ENCODE measurements around the gene TIMM22. TPM values are rescaled to one million over a fixed set of nuclear protein-coding genes. Genes with fewer than 3 reads are reported as not detected.
A peak's percentile ranks its signal among the peaks of the same experiment; 100 is the strongest.

TIMM22 gene
- total RNA-seq, 6 experiments from 2014 or later, result 16.8 to 21.5 (median 18.2) TPM

- H3K4me1 Mint-ChIP-seq (ENCODE audit: low read depth), result peaks cover 44% of the 10 kb centered on the region
- no peaks in the 10 kb centered on the region for H3K9me3 Mint-ChIP-seq
- DNase-seq, result peak; percentile 70
- H3K27ac Mint-ChIP-seq, result peak within 1 kb of the TSS; percentile 56
- H3K4me3 Mint-ChIP-seq, result peak within 1 kb of the TSS; percentile 92
- H3K27me3 Mint-ChIP-seq (ENCODE audit: insufficient read depth), result peaks cover 1% of the 10 kb centered on the region
- H3K36me3 Mint-ChIP-seq (ENCODE audit: low read depth), result peaks cover 16% of the 10 kb centered on the region
- TF ChIP-seq, protein P1, sequence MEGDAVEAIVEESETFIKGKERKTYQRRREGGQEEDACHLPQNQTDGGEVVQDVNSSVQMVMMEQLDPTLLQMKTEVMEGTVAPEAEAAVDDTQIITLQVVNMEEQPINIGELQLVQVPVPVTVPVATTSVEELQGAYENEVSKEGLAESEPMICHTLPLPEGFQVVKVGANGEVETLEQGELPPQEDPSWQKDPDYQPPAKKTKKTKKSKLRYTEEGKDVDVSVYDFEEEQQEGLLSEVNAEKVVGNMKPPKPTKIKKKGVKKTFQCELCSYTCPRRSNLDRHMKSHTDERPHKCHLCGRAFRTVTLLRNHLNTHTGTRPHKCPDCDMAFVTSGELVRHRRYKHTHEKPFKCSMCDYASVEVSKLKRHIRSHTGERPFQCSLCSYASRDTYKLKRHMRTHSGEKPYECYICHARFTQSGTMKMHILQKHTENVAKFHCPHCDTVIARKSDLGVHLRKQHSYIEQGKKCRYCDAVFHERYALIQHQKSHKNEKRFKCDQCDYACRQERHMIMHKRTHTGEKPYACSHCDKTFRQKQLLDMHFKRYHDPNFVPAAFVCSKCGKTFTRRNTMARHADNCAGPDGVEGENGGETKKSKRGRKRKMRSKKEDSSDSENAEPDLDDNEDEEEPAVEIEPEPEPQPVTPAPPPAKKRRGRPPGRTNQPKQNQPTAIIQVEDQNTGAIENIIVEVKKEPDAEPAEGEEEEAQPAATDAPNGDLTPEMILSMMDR (IDR thresholded peaks at IDR 0.05), result peak; percentile 29
Observed at GRCh38 chr17:979539-980405, 17.2 kb upstream of the TIMM22 start, which contains the start of gene NXN. Gene NXN (minus strand): TSS chr17:979776.

- TF ChIP-seq, protein P1 (IDR thresholded peaks at IDR 0.05), result peak; percentile 82
- H3K27me3 Mint-ChIP-seq (ENCODE audit: insufficient read depth), result peaks cover 1% of the 10 kb centered on the region
- H3K4me3 Mint-ChIP-seq, result peak overlapping the region; percentile 86
- peak overlapping the region; percentile 60 for H3K27ac Mint-ChIP-seq
- H3K4me1 Mint-ChIP-seq (ENCODE audit: low read depth), result peaks cover 36% of the 10 kb centered on the region
- DNase-seq, result peak; percentile 85
- H3K9me3 Mint-ChIP-seq, result no peaks in the 10 kb centered on the region
- H3K36me3 Mint-ChIP-seq (ENCODE audit: low read depth), result peaks cover 16% of the 10 kb centered on the region
Observed at GRCh38 chr17:980406-981291, 16.3 kb upstream of the TIMM22 start.

GRCh38 chr17:981292-981658 lies 15.7 kb upstream of the TIMM22 start:
- Mint-ChIP-seq H3K4me1 (ENCODE audit: low read depth) (peaks cover 30% of the 10 kb centered on the region), H3K36me3 (ENCODE audit: low read depth) (peaks cover 15% of the 10 kb centered on the region), H3K27me3 (ENCODE audit: insufficient read depth) (peaks cover 1% of the 10 kb centered on the region), H3K4me3 (peak overlapping the region; percentile 81; the same call in 1 of the 2 replicates), H3K27ac (no peak overlapping the region), H3K9me3 (no peaks in the 10 kb centered on the region)
- DNase-seq, result no peak
- TF ChIP-seq, protein P1 (IDR thresholded peaks at IDR 0.05), result peak; percentile 35

- peaks cover 13% of the 10 kb centered on the region for H3K4me1 Mint-ChIP-seq (ENCODE audit: low read depth)
- H3K9me3 Mint-ChIP-seq, result no peaks in the 10 kb centered on the region
- no peak overlapping the region for H3K27ac Mint-ChIP-seq
- H3K27me3 Mint-ChIP-seq (ENCODE audit: insufficient read depth), result peaks cover 1% of the 10 kb centered on the region
- H3K36me3 Mint-ChIP-seq (ENCODE audit: low read depth), result no peaks in the 10 kb centered on the region
- no peak overlapping the region for H3K4me3 Mint-ChIP-seq
- DNase-seq, result no peak
- TF ChIP-seq, protein P1 (IDR thresholded peaks at IDR 0.05), result no peak
Observed at GRCh38 chr17:983921-984320, 13.0 kb upstream of the TIMM22 start.

DNA sequence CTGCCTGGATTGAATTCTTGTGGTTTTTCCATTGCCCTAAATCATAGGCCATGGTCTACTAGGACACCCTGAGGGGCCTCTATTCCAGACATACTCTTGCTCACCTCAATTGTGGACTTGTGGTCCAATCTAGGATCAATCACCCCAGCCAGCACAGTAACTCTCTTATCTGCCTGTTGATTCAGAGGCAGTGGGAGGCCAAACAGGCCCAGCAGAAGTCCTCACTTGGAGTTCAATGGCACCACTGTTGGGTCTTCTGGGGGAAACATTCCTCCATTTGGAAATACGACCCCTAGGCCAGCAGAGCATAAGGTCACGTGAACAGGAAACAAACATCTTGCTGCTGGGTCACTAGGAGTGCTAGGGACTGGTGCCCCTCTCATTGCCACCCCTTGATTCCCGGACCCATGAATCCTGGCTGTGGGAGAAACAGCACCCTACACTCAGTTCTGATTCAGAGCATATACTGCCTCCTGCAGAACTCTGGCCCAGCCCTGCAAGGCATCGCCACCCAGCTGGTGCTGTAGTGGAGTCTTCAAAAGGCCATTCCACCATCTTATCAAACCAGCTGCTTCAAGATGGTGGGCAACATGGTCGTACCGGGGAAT lies 10.5 kb upstream of the TIMM22 start:
- H3K4me3 Mint-ChIP-seq, result no peak overlapping the region
- no peaks in the 10 kb centered on the region for H3K9me3 Mint-ChIP-seq
- no peaks in the 10 kb centered on the region for H3K36me3 Mint-ChIP-seq (ENCODE audit: low read depth)
- no peak for DNase-seq
- H3K27ac Mint-ChIP-seq, result no peak overlapping the region
- TF ChIP-seq, protein P1 (IDR thresholded peaks at IDR 0.05), result no peak
- H3K4me1 Mint-ChIP-seq (ENCODE audit: low read depth), result no peaks in the 10 kb centered on the region; the same call in 1 of the 2 replicates
- no peaks in the 10 kb centered on the region; the same call in none of the 2 replicates for H3K27me3 Mint-ChIP-seq (ENCODE audit: insufficient read depth)

Data from HFFc6 (cell line).